Transverse colon (tissue), 4 donors: ENCODE data around the gene P4HA3.

Experiments
- CTCF ChIP-seq, 5 experiments: fragments of 200-600 bp in 3 of 5; fragments of 450-650 bp in 2 of 5; sonication (generic) in 3 of 5; IDR thresholded peaks; 1 replicate in 2 of 5; 2 replicates in 3 of 5; pipeline ENCODE4 v1.5.1; 2016 to 2017; ENCODE audit warnings: antibody characterized with exemption in 5 of 5, inconsistent platforms in 3 of 5, mild to moderate bottlenecking in 2 of 5, moderate library complexity in 1 of 5
- POLR2AphosphoS5 ChIP-seq, 3 donors: sonication (generic); formaldehyde crosslinking; IDR thresholded peaks; one replicate each; pipeline ENCODE4 v1.6.1; 2016; ENCODE audit warnings: antibody characterized with exemption in 3 of 3

- TF ChIP-seq POLR2AphosphoS5 (IDR thresholded peaks at IDR 0.05) (no peak), CTCF (IDR thresholded peaks at IDR 0.05) (no peak)
These were observed 35.9 kb upstream of the P4HA3 start for GRCh38 chr11:74347381-74347780.
